Stimulated activated CD4-positive, alpha-beta T cell treated with anti-CD3 and anti-CD28 coated beads, TNF-alpha, amount 100 ng/mL, for 48 hours (primary cell): ENCODE data around the gene RCOR2.
A peak's percentile ranks its signal among the peaks of the same experiment; 100 is the strongest.
"Not testable (repeated sequence)": the region's sequence is repeated elsewhere in the genome, so short reads cannot be mapped to it uniquely, and the experiment has no call there.

Experiments used
- DNase-seq, 3 donors: peaks; one replicate each; pipeline ENCODE4 v3.0.0-alpha.2; 2020; ENCODE audit warnings: low read depth in 3 of 3

Gene RCOR2

DNA sequence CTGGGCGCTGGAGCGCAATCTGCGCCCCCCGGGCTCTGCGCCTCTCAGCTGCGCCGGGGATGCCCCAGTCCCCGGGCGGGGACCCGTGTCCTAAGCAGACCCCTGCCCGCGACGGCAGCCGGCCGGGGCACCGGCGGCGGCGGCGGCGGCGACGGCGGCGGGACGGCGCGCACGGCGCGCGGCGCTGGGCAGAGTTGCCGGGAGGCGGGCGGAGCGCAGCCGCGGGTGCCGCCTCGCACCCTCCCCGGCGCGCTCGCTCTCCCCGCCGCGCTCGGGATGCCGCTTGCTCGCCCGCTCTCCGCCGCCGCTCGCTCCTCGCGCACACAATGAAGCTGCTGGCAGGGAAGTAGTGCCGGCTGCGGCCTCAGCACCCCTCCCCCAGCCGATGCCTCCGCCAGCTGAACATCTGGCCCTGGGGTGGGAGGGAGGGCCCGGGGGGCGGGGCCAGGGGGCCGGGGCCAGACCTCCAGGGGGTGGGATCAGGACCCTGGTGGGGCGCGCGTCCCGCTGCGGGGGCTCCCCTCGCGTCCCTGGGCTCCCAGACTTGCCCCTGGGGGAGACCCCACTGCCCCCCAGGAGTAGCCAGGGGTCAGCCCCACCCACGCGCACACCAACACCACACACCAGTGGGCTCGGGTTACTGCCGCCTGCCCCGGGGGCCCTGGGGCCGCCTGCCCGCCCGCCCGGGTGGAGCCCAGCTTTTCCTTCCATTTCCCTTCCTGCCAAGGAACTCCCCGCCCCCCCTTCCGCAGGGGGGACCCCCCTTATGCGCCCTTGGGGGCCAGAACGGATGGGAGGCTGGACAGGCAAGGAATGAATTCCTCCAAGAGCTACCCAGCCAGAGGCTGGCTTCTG lies at the start of gene RCOR2:
Gene RCOR2, minus strand, starts transcription at position 328 of the 855 bp plus-strand sequence. CDS start 708 bp downstream, outside the sequence.
- DNase-seq = peak; percentile 27 to 51 (median 46)

DNA sequence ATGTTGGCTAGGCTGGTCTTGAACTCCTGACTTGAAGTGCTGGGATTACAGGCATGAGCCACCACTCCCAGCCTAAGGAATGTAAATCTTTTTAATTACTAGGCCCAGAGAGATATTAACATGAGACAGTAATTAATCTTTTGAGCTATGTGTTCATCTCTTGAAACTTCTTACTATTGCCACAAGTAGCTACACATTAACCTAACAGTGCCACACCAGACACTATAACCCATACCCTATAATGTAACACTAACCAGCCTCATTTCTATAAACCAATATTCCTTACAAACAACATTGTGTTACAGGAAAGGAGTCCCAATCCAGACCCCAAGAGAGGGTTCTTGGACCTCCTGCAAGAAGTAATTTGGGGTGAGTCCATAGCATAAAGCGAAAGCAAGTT lies 49.5 kb upstream of the RCOR2 start:
- no peak for DNase-seq

DNA sequence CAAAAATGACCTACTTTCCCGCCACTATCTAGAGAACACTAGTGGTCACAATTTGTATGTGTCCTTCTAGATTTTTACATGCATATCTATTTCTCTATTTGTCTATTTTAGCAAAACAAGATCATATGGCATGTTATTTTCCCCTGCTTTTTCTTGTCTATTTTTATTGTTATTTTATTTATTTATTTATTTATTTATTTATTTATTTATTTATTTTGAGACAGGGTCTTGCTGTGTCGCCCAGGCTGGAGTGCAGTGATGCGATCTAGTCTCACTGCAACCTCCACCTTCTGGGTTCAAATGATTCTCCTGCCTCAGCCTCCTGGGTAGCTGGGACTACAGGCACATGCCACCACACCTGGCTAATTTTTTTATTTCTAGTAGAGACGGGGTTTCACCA lies 46.9 kb upstream of the RCOR2 start:
- DNase-seq = not testable (repeated sequence)

- DNase-seq = no peak
Observed at GRCh38 chr11:63961608-63962412, 44.8 kb upstream of the RCOR2 start.

DNA sequence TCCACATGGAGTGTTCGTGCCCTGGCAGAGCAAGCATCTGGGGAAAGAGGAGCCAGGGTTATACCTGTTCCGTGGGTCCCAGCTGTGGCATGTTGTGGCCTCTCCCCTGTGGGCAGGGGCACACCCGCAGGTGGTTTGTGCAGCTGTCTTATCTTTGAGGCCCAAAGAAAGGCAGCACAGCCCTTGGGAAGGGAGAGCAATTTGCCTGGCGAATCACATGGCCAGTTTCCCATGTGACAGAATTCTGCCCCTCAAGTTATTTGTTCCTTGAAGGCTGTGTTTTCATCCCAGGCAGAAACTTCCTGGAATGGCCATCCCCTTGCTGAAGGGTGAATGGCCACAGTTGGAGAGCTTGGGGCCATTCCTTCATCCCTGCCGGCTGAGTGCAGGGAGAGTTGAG lies 41.0 kb upstream of the RCOR2 start:
- DNase-seq = no peak

GRCh38 chr11:63952570-63952969 lies 35.6 kb upstream of the RCOR2 start:
- DNase-seq = no peak

- no peak for DNase-seq
Observed at GRCh38 chr11:63951779-63952536, 35.0 kb upstream of the RCOR2 start.

DNA sequence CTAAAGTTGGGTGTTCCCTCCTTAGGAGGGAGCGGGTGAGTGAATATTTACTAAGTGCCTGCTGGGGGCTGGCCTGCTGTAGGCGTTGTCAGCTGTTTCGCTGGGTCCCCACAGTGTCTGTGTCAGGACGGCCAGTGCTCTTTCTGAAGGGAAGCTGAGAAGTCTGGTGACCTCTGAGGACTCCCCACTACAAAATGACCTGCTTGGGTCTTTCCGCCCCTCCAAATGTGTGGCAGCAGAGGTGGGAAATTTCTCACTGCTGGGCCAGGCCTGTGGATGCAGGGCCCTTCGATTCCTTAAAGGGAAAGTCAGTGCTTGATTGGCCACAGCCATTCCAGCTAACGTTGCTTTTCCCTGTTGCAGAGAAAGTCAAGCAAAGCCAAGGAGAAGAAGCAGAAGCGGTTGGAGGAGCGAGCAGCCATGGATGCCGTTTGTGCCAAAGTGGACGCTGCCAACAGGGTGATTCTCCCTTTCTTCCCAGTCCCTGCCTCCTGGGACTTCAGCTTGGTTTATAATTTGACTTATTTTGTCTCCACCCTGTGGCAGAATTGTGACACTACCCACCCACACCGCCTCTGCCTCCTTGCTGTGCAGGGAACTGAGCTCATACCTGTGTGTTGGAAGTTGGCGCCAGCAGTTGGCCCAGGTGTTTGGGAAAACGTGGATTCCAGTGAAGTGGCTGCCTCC lies 28.7 kb upstream of the RCOR2 start:
- DNase-seq = peak in 2 of 3 donors; percentile 20 to 36

- no peak for DNase-seq
Observed at GRCh38 chr11:63944987-63945386, 28.0 kb upstream of the RCOR2 start.

GRCh38 chr11:63942803-63943202 lies 25.8 kb upstream of the RCOR2 start:
- DNase-seq = no peak

GRCh38 chr11:63941901-63942300 lies 24.9 kb upstream of the RCOR2 start:
- no peak for DNase-seq

- DNase-seq = no peak
Observed at GRCh38 chr11:63940786-63941185, 23.8 kb upstream of the RCOR2 start.

DNA sequence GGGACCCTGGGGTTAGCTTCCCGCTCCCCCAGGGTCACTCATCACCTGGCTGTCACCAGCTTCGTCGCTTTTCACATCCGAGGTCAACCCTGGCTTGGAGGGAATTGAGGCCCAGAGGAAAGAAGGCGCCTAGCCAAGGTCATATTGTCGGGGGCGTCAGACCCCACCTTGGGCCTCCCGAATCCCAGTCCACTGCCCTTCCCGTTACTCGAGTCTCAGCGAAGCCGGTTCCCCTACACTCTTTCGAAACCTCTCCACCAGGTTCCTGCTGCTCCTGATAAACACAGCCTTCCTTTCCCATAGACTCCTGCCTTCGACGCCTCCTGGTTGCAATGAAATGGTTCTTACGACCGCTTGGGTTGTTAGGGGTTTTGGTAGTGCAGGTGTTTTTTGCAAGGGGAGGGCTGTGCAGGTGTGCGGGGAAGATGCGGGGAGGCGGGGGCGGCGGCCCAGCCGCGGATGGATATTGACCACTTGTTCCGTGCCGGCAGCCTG lies 22.5 kb upstream of the RCOR2 start:
- DNase-seq = no peak

DNA sequence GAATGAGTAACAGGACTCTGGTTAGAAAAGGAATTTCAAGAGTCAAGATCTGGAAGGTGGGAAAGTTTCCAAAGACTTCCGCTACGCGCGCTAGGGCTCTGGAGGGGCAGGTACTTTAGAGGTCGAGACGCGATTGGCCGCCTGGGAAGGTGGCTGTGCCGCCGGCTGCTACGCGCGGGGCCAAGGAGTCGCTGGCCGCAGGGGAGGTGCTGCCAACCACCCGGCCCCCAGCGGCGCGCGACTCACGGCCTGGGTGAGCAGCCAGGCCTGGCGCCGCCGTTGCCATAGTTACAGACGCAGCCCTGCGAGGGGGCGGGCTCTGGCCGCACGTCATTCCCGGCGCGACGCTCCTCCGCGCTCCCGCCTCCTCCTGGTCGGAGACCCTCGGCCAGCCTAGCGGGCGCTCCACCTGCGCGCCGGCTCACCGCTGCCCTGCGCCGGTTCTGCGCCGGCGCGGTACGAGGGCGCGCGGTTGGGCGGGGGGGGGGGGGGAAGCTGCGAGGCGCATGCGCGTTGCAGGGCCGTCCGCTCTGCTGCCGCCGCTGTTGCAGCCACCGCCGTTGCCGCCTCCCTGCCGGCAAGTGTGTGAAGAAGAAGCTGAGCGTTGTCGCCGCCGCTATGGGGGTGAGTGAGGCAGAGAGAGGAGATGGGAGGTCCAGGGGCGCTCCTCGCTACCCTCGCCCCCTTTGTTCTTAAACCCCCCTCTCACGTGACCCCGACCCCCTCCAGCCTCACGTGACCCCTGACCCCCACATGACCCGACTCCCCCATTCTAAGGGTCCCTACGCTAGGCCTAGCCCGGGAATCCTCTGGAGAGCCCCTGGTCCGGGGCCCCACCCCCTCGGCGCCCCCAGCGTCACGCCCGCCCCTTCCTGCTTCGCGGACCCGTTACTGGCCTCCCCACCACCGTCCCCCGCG lies 21.8 kb upstream of the RCOR2 start, which contains the start of gene NAA40:
Gene NAA40, plus strand, starts transcription at position 524 of the 918 bp plus-strand sequence. Its CDS starts 95 bp downstream, at position 619.
- DNase-seq = peak; percentile 90 to 94 (median 91)

GRCh38 chr11:63937713-63938478 lies 20.9 kb upstream of the RCOR2 start:
- no peak for DNase-seq

- DNase-seq = no peak
Observed at GRCh38 chr11:63933459-63933858, 16.5 kb upstream of the RCOR2 start.

- DNase-seq = no peak
Observed at GRCh38 chr11:63931876-63932275, 14.9 kb upstream of the RCOR2 start.

- no peak for DNase-seq
Observed at GRCh38 chr11:63931045-63931444, 14.1 kb upstream of the RCOR2 start.

- no peak for DNase-seq
Observed at GRCh38 chr11:63929616-63930015, 12.7 kb upstream of the RCOR2 start.
